HL-60 (cell line): ENCODE measurements around the gene APBA2.
"Not testable (repeated sequence)": the region's sequence is repeated elsewhere in the genome, so short reads cannot be mapped to it uniquely, and the experiment has no call there.

ENCODE experiments used
- DNase-seq, 2 experiments: peaks; one replicate each; pipeline ENCODE4 v3.0.0-alpha.2; 2010 to 2020; ENCODE audit warnings: low read depth in 1 of 2, low spot score in 1 of 2
- H3K27ac ChIP-seq: fragments of 250-450 bp; sonication (Bioruptor Pico); replicated peaks from 2 replicates; pipeline ENCODE4 v1.5.1; 2020; ENCODE audit warnings: mild to moderate bottlenecking, moderate library complexity
- H3K27me3 ChIP-seq: fragments of 250-450 bp; sonication (Bioruptor Pico); 2 replicates; pipeline ENCODE4 v1.5.1; 2021; ENCODE audit warnings: mild to moderate bottlenecking, moderate library complexity; ENCODE audit not compliant: insufficient read depth, poor library complexity, severe bottlenecking
- H3K4me3 ChIP-seq: replicated peaks from 2 replicates; pipeline ENCODE4 v1.5.1; 2011; ENCODE audit warnings: mild to moderate bottlenecking, control low read depth, low read length; ENCODE audit not compliant: insufficient read depth
- GABPA ChIP-seq: IDR thresholded peaks from 2 replicates; pipeline ENCODE4 v1.6.1; 2012; ENCODE audit warnings: low read depth
- POLR2AphosphoS5 ChIP-seq: IDR thresholded peaks from 2 replicates; pipeline ENCODE4 v1.6.1; 2012; ENCODE audit warnings: low read depth
- SPI1 ChIP-seq: IDR thresholded peaks from 2 replicates; pipeline ENCODE4 v1.6.1; 2012; ENCODE audit warnings: low read depth, mild to moderate bottlenecking, borderline replicate concordance
- TF ChIP-seq, protein P1 (sequence below): IDR thresholded peaks from 2 replicates; pipeline ENCODE4 v1.6.1; 2012; ENCODE audit warnings: low read depth; ENCODE audit not compliant: insufficient replicate concordance
- TF ChIP-seq, protein P2 (sequence below): IDR thresholded peaks from one replicate; pipeline ENCODE4 v1.5.1; 2011; ENCODE audit warnings: low read length, control low read depth, inconsistent platforms; ENCODE audit not compliant: insufficient read depth

APBA2 gene

DNA sequence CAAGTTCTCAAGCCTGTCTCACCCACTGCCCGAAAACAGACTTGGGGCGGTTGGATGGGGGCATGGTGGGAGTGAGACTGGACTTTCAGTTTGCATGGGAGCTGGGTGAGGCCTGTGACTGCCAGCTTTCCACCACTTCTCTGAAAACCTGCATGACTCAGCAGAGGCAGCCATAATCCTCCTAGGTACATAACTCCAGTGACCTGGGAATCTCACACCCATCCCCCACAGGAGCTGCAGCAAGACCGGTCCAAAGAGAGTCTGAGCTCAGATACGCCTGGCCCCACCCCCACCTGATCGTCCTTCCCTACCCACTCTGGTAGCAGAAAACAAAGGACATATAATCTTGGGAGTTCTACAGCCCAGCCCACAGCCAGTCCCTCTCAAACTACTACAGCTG is 276.6 kb downstream of the APBA2 start:
- Histone ChIP-seq H3K4me3 (no peak overlapping the region), H3K27me3 (no peaks in the 10 kb centered on the region), H3K27ac (no peak overlapping the region)
- TF ChIP-seq, protein P1, sequence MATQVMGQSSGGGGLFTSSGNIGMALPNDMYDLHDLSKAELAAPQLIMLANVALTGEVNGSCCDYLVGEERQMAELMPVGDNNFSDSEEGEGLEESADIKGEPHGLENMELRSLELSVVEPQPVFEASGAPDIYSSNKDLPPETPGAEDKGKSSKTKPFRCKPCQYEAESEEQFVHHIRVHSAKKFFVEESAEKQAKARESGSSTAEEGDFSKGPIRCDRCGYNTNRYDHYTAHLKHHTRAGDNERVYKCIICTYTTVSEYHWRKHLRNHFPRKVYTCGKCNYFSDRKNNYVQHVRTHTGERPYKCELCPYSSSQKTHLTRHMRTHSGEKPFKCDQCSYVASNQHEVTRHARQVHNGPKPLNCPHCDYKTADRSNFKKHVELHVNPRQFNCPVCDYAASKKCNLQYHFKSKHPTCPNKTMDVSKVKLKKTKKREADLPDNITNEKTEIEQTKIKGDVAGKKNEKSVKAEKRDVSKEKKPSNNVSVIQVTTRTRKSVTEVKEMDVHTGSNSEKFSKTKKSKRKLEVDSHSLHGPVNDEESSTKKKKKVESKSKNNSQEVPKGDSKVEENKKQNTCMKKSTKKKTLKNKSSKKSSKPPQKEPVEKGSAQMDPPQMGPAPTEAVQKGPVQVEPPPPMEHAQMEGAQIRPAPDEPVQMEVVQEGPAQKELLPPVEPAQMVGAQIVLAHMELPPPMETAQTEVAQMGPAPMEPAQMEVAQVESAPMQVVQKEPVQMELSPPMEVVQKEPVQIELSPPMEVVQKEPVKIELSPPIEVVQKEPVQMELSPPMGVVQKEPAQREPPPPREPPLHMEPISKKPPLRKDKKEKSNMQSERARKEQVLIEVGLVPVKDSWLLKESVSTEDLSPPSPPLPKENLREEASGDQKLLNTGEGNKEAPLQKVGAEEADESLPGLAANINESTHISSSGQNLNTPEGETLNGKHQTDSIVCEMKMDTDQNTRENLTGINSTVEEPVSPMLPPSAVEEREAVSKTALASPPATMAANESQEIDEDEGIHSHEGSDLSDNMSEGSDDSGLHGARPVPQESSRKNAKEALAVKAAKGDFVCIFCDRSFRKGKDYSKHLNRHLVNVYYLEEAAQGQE, result no peak
- TF ChIP-seq POLR2AphosphoS5 (no peak), GABPA (no peak), SPI1 (no peak)
- TF ChIP-seq, protein P2, sequence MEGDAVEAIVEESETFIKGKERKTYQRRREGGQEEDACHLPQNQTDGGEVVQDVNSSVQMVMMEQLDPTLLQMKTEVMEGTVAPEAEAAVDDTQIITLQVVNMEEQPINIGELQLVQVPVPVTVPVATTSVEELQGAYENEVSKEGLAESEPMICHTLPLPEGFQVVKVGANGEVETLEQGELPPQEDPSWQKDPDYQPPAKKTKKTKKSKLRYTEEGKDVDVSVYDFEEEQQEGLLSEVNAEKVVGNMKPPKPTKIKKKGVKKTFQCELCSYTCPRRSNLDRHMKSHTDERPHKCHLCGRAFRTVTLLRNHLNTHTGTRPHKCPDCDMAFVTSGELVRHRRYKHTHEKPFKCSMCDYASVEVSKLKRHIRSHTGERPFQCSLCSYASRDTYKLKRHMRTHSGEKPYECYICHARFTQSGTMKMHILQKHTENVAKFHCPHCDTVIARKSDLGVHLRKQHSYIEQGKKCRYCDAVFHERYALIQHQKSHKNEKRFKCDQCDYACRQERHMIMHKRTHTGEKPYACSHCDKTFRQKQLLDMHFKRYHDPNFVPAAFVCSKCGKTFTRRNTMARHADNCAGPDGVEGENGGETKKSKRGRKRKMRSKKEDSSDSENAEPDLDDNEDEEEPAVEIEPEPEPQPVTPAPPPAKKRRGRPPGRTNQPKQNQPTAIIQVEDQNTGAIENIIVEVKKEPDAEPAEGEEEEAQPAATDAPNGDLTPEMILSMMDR, result no peak
- DNase-seq, result no peak

DNA sequence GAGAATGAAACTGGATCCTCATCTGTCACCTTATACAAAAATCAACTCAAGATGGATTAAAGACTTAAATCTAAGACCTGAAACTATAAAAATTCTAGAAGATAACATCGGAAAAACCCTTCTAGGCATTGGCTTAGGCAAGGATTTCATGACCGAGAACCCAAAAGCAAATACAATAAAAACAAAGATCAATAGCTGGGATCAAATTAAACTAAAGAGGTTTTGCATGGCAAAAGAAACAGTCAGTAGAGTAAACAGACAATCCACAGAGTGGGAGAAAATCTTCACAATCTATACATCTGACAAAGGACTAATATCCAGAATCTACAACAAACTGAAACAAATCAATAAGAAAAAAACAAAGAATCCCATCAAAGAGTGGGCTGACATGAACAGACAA is 281.3 kb downstream of the APBA2 start:
- H3K27ac ChIP-seq, DNase-seq, H3K4me3 ChIP-seq, H3K27me3 ChIP-seq: not testable (repeated sequence)
